ENCODE results near the gene MRPS22. TPM values are rescaled to one million over a fixed set of nuclear protein-coding genes. Genes with fewer than 3 reads are reported as not detected.

The MRPS22 gene
- total and polyA plus RNA-seq, 9 of the 15 experiments (the other 6 are each of a cell fraction or from before 2014, with no cell fraction given) = 148 to 397 (median 229) TPM

GRCh38 chr3:139302084-139302800, 41.6 kb upstream of the MRPS22 start:
- Histone ChIP-seq H3K9ac (ENCODE audit: insufficient read depth in 1 of 2, low read depth in 2 of 2, low read length in 2 of 2) (peak overlapping the region in 1 of 2 experiments; percentile 29; a peak in 1 of 4 replicates), H3K27ac (ENCODE audit: extremely low read depth, low read depth, low read length) (peak overlapping the region; percentile 12; the same call in 1 of the 3 replicates), H4K20me1 (replicated peaks; ENCODE audit: control insufficient read depth, insufficient read depth, low read length) (no peaks in the 10 kb centered on the region), H2AFZ (ENCODE audit: low read depth, low read length) (peak overlapping the region; percentile 83), H3K4me1 (replicated peaks in 1 of 2; ENCODE audit: control insufficient read depth in 2 of 2, insufficient read depth in 2 of 2, low read length in 2 of 2) (peaks cover 42 to 74% of the 10 kb centered on the region in 2 experiments), H3K36me3 (ENCODE audit: control insufficient read depth, insufficient read depth, low read length) (no peaks in the 10 kb centered on the region), H3K9me1 (ENCODE audit: control insufficient read depth, insufficient read depth, low read length) (no peaks in the 10 kb centered on the region), H3K79me2 (ENCODE audit: control insufficient read depth, insufficient read depth, low read length) (no peaks in the 10 kb centered on the region), H3K4me2 (ENCODE audit: insufficient read depth, low read length) (no peak overlapping the region; the same call in 1 of the 2 replicates), H3K4me3 (no peak overlapping the region), H3K27me3 (ENCODE audit: control insufficient read depth in 2 of 2, insufficient read depth in 2 of 2, low read length in 2 of 2) (no peaks in the 10 kb centered on the region; a peak in 1 of 5 replicates), H3K9me3 (replicated peaks; ENCODE audit: control insufficient read depth, insufficient read depth, low read depth, low read length) (peaks cover 17% of the 10 kb centered on the region)
- FAIRE-seq (no peak), DNase-seq (ENCODE audit: extremely low read depth in 1 of 4, low spot score in 3 of 4) (no peak), ATAC-seq (no peak)
- in situ Hi-C loops (cut with MboI) = no loop called here
- intact Hi-C loops (cut with micrococcal nuclease) = no loop called here
- no TSS peak for BruUV-seq (replicated peaks)
- 47% methylated on average over 11 of the region's 12 CpGs for WGBS (ENCODE audit: insufficient coverage, low coverage, missing lambda C conversion rate)
- POLR2A ChIA-PET = interaction anchor here (0.6 to 3.7 kb wide), 4 partner anchors 8 to 24 kb away, joined by 3 to 19 read pairs (median 5); no protein-coding TSS in a partner anchor
- CTCF ChIA-PET (ENCODE audit: low intra/inter-chr PET ratio) = no interaction called here
- TF ChIP-seq MAX (CRISPR knock-in tag; IDR thresholded peaks at IDR 0.05) (peak; percentile 57), ATF3 (IDR thresholded peaks at IDR 0.05) (0 out of 2 replicates have a peak, but pooled peaks have one; percentile 21), ATF3 (CRISPR knock-in tag; conservative IDR thresholded peaks at IDR 0.05) (no peak)
- TF ChIP-seq, protein P1, sequence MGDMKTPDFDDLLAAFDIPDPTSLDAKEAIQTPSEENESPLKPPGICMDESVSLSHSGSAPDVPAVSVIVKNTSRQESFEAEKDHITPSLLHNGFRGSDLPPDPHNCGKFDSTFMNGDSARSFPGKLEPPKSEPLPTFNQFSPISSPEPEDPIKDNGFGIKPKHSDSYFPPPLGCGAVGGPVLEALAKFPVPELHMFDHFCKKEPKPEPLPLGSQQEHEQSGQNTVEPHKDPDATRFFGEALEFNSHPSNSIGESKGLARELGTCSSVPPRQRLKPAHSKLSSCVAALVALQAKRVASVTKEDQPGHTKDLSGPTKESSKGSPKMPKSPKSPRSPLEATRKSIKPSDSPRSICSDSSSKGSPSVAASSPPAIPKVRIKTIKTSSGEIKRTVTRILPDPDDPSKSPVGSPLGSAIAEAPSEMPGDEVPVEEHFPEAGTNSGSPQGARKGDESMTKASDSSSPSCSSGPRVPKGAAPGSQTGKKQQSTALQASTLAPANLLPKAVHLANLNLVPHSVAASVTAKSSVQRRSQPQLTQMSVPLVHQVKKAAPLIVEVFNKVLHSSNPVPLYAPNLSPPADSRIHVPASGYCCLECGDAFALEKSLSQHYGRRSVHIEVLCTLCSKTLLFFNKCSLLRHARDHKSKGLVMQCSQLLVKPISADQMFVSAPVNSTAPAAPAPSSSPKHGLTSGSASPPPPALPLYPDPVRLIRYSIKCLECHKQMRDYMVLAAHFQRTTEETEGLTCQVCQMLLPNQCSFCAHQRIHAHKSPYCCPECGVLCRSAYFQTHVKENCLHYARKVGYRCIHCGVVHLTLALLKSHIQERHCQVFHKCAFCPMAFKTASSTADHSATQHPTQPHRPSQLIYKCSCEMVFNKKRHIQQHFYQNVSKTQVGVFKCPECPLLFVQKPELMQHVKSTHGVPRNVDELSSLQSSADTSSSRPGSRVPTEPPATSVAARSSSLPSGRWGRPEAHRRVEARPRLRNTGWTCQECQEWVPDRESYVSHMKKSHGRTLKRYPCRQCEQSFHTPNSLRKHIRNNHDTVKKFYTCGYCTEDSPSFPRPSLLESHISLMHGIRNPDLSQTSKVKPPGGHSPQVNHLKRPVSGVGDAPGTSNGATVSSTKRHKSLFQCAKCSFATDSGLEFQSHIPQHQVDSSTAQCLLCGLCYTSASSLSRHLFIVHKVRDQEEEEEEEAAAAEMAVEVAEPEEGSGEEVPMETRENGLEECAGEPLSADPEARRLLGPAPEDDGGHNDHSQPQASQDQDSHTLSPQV (IDR thresholded peaks at IDR 0.05) = peak; percentile 77; the same call in 1 of the 2 replicates
- TF ChIP-seq, protein P2, sequence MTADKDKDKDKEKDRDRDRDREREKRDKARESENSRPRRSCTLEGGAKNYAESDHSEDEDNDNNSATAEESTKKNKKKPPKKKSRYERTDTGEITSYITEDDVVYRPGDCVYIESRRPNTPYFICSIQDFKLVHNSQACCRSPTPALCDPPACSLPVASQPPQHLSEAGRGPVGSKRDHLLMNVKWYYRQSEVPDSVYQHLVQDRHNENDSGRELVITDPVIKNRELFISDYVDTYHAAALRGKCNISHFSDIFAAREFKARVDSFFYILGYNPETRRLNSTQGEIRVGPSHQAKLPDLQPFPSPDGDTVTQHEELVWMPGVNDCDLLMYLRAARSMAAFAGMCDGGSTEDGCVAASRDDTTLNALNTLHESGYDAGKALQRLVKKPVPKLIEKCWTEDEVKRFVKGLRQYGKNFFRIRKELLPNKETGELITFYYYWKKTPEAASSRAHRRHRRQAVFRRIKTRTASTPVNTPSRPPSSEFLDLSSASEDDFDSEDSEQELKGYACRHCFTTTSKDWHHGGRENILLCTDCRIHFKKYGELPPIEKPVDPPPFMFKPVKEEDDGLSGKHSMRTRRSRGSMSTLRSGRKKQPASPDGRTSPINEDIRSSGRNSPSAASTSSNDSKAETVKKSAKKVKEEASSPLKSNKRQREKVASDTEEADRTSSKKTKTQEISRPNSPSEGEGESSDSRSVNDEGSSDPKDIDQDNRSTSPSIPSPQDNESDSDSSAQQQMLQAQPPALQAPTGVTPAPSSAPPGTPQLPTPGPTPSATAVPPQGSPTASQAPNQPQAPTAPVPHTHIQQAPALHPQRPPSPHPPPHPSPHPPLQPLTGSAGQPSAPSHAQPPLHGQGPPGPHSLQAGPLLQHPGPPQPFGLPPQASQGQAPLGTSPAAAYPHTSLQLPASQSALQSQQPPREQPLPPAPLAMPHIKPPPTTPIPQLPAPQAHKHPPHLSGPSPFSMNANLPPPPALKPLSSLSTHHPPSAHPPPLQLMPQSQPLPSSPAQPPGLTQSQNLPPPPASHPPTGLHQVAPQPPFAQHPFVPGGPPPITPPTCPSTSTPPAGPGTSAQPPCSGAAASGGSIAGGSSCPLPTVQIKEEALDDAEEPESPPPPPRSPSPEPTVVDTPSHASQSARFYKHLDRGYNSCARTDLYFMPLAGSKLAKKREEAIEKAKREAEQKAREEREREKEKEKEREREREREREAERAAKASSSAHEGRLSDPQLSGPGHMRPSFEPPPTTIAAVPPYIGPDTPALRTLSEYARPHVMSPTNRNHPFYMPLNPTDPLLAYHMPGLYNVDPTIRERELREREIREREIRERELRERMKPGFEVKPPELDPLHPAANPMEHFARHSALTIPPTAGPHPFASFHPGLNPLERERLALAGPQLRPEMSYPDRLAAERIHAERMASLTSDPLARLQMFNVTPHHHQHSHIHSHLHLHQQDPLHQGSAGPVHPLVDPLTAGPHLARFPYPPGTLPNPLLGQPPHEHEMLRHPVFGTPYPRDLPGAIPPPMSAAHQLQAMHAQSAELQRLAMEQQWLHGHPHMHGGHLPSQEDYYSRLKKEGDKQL (CRISPR knock-in tag; IDR thresholded peaks at IDR 0.05; ENCODE audit: borderline replicate concordance) = no peak
- TF ChIP-seq, protein P3, sequence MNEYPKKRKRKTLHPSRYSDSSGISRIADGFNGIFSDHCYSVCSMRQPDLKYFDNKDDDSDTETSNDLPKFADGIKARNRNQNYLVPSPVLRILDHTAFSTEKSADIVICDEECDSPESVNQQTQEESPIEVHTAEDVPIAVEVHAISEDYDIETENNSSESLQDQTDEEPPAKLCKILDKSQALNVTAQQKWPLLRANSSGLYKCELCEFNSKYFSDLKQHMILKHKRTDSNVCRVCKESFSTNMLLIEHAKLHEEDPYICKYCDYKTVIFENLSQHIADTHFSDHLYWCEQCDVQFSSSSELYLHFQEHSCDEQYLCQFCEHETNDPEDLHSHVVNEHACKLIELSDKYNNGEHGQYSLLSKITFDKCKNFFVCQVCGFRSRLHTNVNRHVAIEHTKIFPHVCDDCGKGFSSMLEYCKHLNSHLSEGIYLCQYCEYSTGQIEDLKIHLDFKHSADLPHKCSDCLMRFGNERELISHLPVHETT (CRISPR knock-in tag; conservative IDR thresholded peaks at IDR 0.05 in 1 of 2, IDR thresholded peaks at IDR 0.05 in 1 of 2) = 0 out of 4 replicates have a peak, but pooled peaks of 1 of the 2 experiments have one; percentile 25
